Activated CD4-positive, alpha-beta T cell treated with anti-CD3 and anti-CD28 coated beads, Interleukin-2, amount 10 ng/mL, durations not matched to agents 24 days and 14 days (primary cell): ENCODE results near the gene ATXN1L. TPM values are rescaled to one million over a fixed set of nuclear protein-coding genes. Genes with fewer than 3 reads are reported as not detected.
"Not testable (repeated sequence)": the region's sequence is repeated elsewhere in the genome, so short reads cannot be mapped to it uniquely, and the experiment has no call there.

ENCODE experiments used
- DNase-seq: peaks from one replicate; pipeline ENCODE4 v3.0.0; 2022
- H3K27ac Mint-ChIP-seq: one replicate; pipeline ENCODE4 v1.8.0; 2022; ENCODE audit warnings: mild to moderate bottlenecking, mixed read lengths
- H3K27me3 Mint-ChIP-seq: one replicate; pipeline ENCODE4 v1.8.0; 2022; ENCODE audit warnings: mixed read lengths
- H3K36me3 Mint-ChIP-seq: one replicate; pipeline ENCODE4 v1.8.0; 2022; ENCODE audit warnings: low read depth, mild to moderate bottlenecking, mixed read lengths
- H3K4me1 Mint-ChIP-seq: one replicate; pipeline ENCODE4 v1.8.0; 2021; ENCODE audit warnings: mixed read lengths
- H3K4me3 Mint-ChIP-seq: one replicate; pipeline ENCODE4 v1.8.0; 2022; ENCODE audit warnings: mild to moderate bottlenecking, moderate library complexity, mixed read lengths
- H3K9me3 Mint-ChIP-seq: one replicate; pipeline ENCODE4 v1.8.0; 2021; ENCODE audit warnings: mixed read lengths
- intact Hi-C: fragments of 100-400 bp; cut with micrococcal nuclease; formaldehyde crosslinking; loops from one replicate; pipeline ENCODE4 v1.15.1; 2023
- total RNA-seq: library from RNA; stranded (reverse); gene quantifications from 2 replicates; pipeline ENCODE4 v1.2.3, GENCODE V29; 2022

The ATXN1L gene
- total RNA-seq, 1 donor from 2014 or later, result 16.7 TPM

DNA sequence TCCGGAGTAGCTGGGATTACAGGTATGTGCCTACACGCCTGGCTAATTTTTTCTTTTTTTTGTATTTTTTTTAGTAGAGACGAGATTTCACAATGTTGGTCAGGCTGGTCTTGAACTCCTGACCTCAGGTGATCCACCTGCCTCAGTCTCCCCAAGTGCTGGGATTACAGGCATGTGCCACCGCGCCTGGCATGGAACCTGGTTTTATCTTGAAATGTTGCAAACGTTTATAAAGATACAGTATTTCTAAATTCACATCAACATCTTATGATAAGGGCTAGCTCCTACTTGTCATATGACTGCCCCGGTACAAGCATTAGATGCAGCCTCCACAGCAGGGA lies 48.1 kb downstream of the ATXN1L start:
- Mint-ChIP-seq H3K27me3 (peaks cover 1% of the 10 kb centered on the region), H3K36me3 (peaks cover 10% of the 10 kb centered on the region), H3K27ac (peak overlapping the region; percentile 95), H3K9me3 (no peaks in the 10 kb centered on the region), H3K4me3 (peak overlapping the region; percentile 95), H3K4me1 (peaks cover 8% of the 10 kb centered on the region)
- intact Hi-C loops, result loop anchor here (2.0 kb wide), 3 partner anchors 13 to 115 kb away; partner anchors contain the start of gene DHODH
- peak; percentile 59 for DNase-seq

DNA sequence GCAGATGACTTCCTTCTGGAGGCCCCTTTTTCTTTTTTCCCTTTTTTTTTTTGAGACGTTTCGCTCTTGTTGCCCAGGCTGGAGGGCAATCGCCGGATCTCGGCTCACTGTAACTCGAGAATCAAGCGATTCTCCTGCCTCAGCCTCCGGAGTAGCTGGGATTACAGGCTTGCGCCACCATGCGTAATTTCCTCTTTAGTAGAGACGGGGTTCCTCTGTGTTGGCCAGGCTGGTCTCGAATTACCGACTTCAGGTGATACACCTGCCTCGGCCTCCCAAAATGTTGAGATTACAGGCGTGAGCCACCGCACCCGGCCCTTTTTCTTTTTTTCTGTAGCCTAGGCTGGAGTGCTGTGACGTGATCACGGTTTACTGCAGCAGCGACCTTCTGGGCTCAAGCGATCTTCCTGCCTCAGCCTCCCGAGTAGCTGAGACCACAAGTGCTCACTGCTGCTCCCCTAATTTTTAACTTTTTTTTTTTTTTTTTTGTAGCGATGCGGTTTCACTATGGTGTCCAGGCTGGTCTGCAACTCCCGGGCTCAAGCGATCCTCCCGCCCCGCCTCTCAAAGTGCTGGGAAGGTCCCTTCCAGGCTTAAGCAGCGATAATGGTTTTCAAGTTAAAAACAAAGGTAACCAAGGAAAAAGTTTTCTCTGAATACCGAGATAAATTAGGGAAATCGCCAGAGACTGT lies 48.6 kb downstream of the ATXN1L start:
- peak; percentile 81 for DNase-seq
- Mint-ChIP-seq H3K27me3 (peaks cover 1% of the 10 kb centered on the region), H3K4me3 (peak overlapping the region; percentile 95), H3K36me3 (peaks cover 10% of the 10 kb centered on the region), H3K4me1 (peaks cover 10% of the 10 kb centered on the region), H3K9me3 (no peaks in the 10 kb centered on the region), H3K27ac (peak overlapping the region; percentile 95)
- intact Hi-C loops, result loop anchor here (2.0 kb wide), 3 partner anchors 14 to 114 kb away; partner anchors contain the start of gene DHODH

DNA sequence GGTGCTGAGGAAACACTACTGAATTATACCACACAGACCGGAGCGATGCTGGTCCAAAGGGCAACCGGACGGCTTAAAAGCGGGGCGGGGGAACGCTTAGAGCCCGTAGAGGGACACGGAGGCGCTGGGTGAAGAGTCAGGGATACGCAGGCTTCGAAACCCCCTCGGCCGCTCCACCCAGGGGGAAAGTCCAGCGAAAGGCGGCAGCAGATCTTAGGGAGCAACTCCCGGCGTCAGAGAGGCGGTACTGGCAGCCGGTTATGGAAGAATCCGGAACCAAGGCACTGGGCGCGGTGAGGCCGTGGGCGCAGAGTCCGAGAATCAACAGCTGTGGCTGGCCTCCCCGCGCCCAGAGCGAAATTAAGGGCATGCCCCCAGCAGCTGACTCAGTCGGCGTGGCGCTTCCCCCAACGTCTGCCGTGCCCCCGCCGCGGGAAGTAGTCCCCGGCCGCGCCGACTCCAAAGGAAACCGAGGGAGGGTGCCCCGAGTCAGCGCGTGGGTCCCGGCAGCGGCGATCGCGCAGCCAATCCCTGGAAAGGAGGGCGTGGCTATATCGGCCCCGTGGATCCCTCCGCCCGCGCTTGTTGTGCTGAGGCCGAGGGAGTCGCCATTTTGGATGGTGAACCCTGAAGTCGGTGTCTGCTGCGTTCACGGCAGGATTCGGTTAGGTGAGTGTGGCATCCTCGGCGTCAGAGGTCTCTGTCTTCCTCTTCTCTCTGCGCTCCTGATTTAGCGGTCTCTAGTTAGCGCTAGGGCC lies 49.3 kb downstream of the ATXN1L start, which contains the start of gene IST1:
Gene IST1 (plus strand): TSS at position 611 of the 758 bp plus-strand sequence. CDS start 20,110 bp downstream, outside the sequence.
- DNase-seq, result peak; percentile 99
- Mint-ChIP-seq H3K27me3 (peaks cover 1% of the 10 kb centered on the region), H3K27ac (peak within 1 kb of the TSS; percentile 95), H3K36me3 (peaks cover 10% of the 10 kb centered on the region), H3K9me3 (no peaks in the 10 kb centered on the region), H3K4me1 (peaks cover 11% of the 10 kb centered on the region), H3K4me3 (peak within 1 kb of the TSS; percentile 95)
- intact Hi-C loops, result loop anchor here (1.0 to 5.0 kb wide), 8 partner anchors 11 to 199 kb away; partner anchors contain the start of genes AP1G1, ATXN1L, DHODH and PHLPP2

DNA sequence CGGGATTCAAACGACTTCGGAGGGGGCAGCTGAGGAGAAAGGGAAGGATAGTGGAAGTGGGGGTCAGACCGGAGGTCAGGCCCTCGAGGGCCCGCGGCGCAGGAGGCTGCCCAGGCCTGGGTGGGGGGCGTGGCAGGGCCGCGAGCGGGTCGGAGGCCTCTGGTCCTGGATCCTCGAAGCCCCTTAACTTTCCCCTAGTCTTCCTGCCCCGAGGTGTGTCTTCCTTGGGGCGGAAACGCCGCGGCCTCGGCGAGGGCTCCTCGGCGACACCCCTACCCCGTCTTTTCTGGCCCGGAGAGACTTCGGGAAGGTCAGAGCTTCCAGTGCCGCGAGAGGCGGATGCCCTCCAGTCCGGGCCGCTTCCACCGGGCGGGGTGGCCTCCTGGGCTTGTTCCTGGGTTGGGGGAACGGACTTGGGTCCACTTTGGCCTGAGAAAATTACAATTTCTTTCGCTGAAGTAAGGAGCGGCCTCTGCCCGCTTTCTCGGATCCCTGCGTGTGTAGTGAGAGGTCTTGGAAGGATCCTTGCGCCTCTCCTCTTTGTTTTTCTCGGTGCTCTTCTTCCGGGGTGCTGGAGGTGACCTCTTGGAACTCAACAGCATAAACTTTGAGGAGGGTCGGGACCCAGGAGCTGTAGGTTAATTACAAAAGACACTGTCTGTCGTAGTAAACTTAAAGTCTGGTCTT lies 50.0 kb downstream of the ATXN1L start:
- H3K36me3 Mint-ChIP-seq, result peaks cover 12% of the 10 kb centered on the region
- peaks cover 14% of the 10 kb centered on the region for H3K4me1 Mint-ChIP-seq
- intact Hi-C loops, result loop anchor here (1.0 to 5.0 kb wide), 8 partner anchors 12 to 198 kb away; partner anchors contain the start of genes AP1G1, ATXN1L, DHODH and PHLPP2
- H3K4me3 Mint-ChIP-seq, result peak overlapping the region; percentile 95
- H3K27me3 Mint-ChIP-seq, result no peaks in the 10 kb centered on the region
- H3K9me3 Mint-ChIP-seq, result no peaks in the 10 kb centered on the region
- no peak for DNase-seq
- peak overlapping the region; percentile 95 for H3K27ac Mint-ChIP-seq

DNA sequence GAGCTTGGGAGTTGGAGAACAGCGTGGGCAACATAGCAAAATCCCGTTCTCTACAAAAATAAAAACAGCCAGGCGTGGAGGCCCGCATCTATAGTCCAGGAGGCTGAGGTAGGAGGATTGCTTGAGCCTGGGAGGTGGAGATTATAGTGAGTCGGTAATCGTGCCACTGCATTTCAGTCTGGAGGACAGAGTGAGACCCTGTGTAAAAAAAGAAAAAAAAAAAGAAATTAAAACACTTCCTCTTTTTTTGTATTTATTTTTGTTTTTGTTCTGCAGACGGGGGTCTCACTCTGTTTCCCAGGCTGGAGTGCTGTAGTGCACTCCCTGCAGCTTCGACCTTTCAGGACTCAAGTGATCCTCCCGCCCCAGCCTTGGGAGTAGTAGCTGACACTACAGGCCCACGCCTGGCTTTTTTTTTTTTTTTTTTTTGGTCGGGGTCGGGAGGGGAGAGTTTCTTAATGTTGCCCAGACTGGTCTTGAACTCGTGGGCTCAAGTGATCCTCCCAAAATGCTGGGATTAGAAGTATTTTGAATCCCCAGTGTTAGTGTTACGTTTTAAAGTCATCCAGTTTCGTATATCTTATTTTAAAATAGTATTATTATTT lies 51.1 kb downstream of the ATXN1L start:
- Mint-ChIP-seq H3K27ac (peak overlapping the region; percentile 71), H3K9me3 (no peaks in the 10 kb centered on the region), H3K36me3 (peaks cover 12% of the 10 kb centered on the region), H3K4me1 (peaks cover 22% of the 10 kb centered on the region), H3K27me3 (no peaks in the 10 kb centered on the region), H3K4me3 (peak overlapping the region; percentile 83)
- intact Hi-C loops, result loop anchor here (5.0 kb wide), 1 partner anchor 175 kb away; the partner anchor contains the start of gene PHLPP2
- DNase-seq, result no peak

DNA sequence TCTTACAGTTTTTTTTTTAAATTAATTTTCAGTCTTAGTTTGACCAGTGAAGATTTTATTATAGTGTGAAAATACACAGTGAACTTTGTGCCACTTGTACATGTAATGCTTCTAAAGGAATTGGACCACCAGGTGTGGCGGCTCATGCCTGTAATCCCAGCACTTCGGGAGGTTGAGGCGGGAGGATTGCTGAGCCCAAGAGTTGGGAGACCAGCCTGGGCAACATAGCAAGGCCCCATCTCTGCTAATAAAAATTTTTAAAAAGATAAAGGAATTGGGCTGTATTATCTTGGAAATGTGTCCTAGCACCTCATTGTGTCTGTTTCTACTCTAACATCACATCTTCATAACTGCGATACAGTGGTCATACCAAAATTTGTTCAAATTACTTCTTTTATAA lies 53.4 kb downstream of the ATXN1L start:
- Mint-ChIP-seq H3K27ac (no peak overlapping the region), H3K36me3 (peaks cover 21% of the 10 kb centered on the region), H3K4me3 (no peak overlapping the region), H3K27me3 (no peaks in the 10 kb centered on the region), H3K9me3 (no peaks in the 10 kb centered on the region), H3K4me1 (peaks cover 27% of the 10 kb centered on the region)
- DNase-seq, result no peak
- intact Hi-C loops, result loop anchor here (5.0 kb wide), 1 partner anchor 177 kb away; the partner anchor contains the start of gene PHLPP2

DNA sequence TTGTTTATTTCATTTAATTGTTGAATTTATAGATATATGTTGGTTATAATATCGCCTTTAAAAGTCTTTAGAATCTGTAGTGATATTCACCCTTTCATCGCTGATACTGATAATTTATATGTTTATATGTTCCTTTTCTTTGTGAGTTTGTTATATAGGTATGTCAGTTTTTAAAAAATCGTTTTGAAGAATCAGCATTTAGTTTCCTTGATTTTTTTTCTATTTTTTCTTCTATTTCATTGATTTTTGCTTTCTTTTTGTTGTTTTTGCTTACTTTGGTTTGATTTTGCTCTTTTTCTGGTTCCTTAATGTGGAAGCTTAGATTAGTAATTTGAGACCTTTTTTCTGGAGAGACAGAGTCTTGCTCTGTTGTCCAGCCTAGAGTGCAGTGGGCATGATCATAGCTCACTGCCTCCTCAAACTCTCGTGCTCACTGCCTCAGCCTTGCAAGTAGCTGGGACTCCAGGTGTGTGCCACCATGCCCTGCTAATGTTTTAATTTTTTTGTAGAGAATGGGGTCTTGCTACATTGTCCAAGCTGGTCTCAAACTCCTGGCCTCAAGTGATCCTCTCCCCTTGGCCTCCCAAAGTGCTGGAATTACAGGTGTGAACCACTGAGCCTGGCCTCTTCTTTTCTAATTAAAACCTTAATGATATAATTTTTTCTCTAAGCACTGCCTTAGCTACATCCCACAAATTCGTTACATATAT lies 57.0 kb downstream of the ATXN1L start:
- Mint-ChIP-seq H3K9me3 (no peaks in the 10 kb centered on the region), H3K4me3 (peak overlapping the region; percentile 6), H3K27me3 (no peaks in the 10 kb centered on the region), H3K27ac (no peak overlapping the region), H3K4me1 (peaks cover 35% of the 10 kb centered on the region), H3K36me3 (peaks cover 20% of the 10 kb centered on the region)
- intact Hi-C loops, result no loop called here
- DNase-seq, result no peak

DNA sequence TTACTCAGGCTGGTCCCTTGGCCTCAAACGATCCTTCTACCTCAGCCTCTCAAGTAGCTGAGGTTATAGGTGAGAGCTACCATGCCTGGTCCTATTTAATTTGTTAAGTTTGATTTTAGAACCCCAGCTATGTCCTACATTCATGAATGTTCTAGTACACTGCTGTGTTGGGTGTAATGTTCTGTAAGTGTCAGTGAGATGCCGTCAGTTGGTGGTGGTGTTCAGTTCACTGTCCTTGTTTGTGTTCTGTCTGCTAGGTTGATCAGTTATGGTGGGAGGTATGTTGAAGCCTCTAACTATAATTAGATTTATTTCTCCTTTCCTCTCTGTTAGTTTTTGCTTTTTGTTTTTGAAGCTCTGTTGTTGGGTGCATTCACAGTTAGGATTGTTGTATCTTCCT lies 57.8 kb downstream of the ATXN1L start:
- peaks cover 37% of the 10 kb centered on the region for H3K4me1 Mint-ChIP-seq
- H3K4me3 Mint-ChIP-seq, result no peak overlapping the region
- peaks cover 23% of the 10 kb centered on the region for H3K36me3 Mint-ChIP-seq
- H3K27ac Mint-ChIP-seq, result peak overlapping the region; percentile 39
- DNase-seq, result no peak
- intact Hi-C loops, result no loop called here
- no peaks in the 10 kb centered on the region for H3K27me3 Mint-ChIP-seq
- H3K9me3 Mint-ChIP-seq, result no peaks in the 10 kb centered on the region

DNA sequence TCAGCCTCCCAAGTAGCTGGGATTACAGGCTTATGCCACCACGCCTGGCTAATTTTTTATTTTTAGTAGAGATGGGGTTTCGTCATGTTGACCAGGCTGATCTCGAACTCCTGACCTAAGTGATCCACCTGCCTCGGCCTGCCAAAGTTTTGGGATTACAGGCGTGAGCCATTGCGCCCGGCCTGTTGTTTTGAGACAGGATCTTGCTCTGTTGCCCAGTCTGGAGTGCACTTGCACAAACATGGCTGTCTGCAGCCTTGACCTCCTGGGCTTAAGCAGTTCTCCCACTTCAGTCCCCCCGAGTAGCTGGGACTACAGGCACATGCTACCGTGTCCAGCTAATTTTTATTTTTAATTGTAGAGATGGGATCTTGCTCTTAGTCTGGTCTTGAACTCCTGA lies 58.5 kb downstream of the ATXN1L start:
- no peak overlapping the region for H3K27ac Mint-ChIP-seq
- no peak for DNase-seq
- intact Hi-C loops, result no loop called here
- H3K27me3 Mint-ChIP-seq, result no peaks in the 10 kb centered on the region
- no peaks in the 10 kb centered on the region for H3K9me3 Mint-ChIP-seq
- peaks cover 26% of the 10 kb centered on the region for H3K36me3 Mint-ChIP-seq
- H3K4me3 Mint-ChIP-seq, result no peak overlapping the region
- peaks cover 39% of the 10 kb centered on the region for H3K4me1 Mint-ChIP-seq

DNA sequence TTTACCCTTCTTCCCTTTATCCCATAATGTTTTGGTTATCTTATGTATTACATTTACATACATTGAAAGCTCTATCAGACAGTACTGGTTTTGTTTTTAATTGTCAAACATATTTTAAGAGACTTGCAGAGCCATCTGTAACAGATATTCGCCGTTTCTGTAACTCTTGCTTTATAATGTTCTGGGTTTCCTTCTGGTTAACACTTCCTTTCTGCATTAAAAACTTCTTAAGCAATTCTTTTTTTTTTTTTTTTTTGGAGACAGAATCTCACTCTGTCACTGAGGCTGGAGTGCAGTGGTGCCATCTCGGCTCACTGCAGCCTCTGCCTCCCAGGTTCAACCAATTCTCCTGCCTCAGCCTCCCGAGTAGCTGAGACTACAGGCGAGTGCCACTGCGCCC lies 60.0 kb downstream of the ATXN1L start:
- Mint-ChIP-seq H3K4me3 (peak overlapping the region; percentile 16), H3K36me3 (peaks cover 23% of the 10 kb centered on the region)

More for the DNA sequence above, 60.0 kb downstream of the ATXN1L start:
- intact Hi-C loops, H3K9me3 Mint-ChIP-seq, DNase-seq, H3K27me3 Mint-ChIP-seq: not testable (repeated sequence)
- peak overlapping the region; percentile 39 for H3K27ac Mint-ChIP-seq
- peaks cover 33% of the 10 kb centered on the region for H3K4me1 Mint-ChIP-seq
